H1 (cell line): ENCODE data around the gene MEX3C. TPM values are rescaled to one million over a fixed set of nuclear protein-coding genes. Genes with fewer than 3 reads are reported as not detected.

Experiments
- ATF3 ChIP-seq: IDR thresholded peaks from 2 replicates; pipeline ENCODE4 v1.6.1; 2011; ENCODE audit warnings: low read depth, mild to moderate bottlenecking, low read length; ENCODE audit not compliant: insufficient read depth
- CHD7 ChIP-seq: fragments of 300-600 bp; sonication (generic); IDR thresholded peaks from 2 replicates; pipeline ENCODE4 v1.7.1; 2012; ENCODE audit warnings: low read length, moderate library complexity, mild to moderate bottlenecking, inconsistent platforms; ENCODE audit not compliant: insufficient replicate concordance
- SIX5 ChIP-seq: IDR thresholded peaks from 2 replicates; pipeline ENCODE4 v1.6.1; 2011; ENCODE audit warnings: mild to moderate bottlenecking, low read depth, low read length
- polyA plus RNA-seq, 7 experiments: library from polyadenylated mRNA; depleted of rRNA in 3 of 7; stranded (reverse) in 5 of 7; unstranded in 2 of 7; fragments of >200 nt in 5 of 7; fragments of 200-250 nt in 2 of 7; gene quantifications; 1 replicate in 5 of 7; 2 replicates in 1 of 7; 4 replicates in 1 of 7; pipeline versions ENCODE4 v1.2.1 to v1.2.3, GENCODE V29; 2011 to 2013; ENCODE audit warnings: missing spikeins in 2 of 7, mixed read lengths in 2 of 7
- total RNA-seq: library from RNA; stranded (reverse); fragmentation: NEBNext Ultra II Directional; extraction: Animal tissue kit (Norgen Biotek cat#: 25700); gene quantifications from 2 replicates; pipeline ENCODE4 v1.2.1, GENCODE V29; 2021

Gene MEX3C
- total and polyA plus RNA-seq, 2 of the 8 experiments (the other 6 are each of a cell fraction or from before 2014, with no cell fraction given): 48.2 to 103 TPM

GRCh38 chr18:51154431-51155063, 42.9 kb downstream of the MEX3C start (continued):
- TF ChIP-seq SIX5 (no peak), CHD7 (no peak), ATF3 (no peak)
